GM19239 (cell line): ENCODE results near the gene KCTD1.
A peak's percentile ranks its signal among the peaks of the same experiment; 100 is the strongest.

Experiments used
- DNase-seq: peaks from one replicate; pipeline ENCODE4 v3.0.0; 2011; ENCODE audit warnings: low spot score; ENCODE audit not compliant: insufficient read length
- FAIRE-seq: peaks from 2 replicates; lab custom pipeline; 2011; peaks lifted over from hg19 to GRCh38; lab: Jason Lieb, UNC

Gene KCTD1

DNA sequence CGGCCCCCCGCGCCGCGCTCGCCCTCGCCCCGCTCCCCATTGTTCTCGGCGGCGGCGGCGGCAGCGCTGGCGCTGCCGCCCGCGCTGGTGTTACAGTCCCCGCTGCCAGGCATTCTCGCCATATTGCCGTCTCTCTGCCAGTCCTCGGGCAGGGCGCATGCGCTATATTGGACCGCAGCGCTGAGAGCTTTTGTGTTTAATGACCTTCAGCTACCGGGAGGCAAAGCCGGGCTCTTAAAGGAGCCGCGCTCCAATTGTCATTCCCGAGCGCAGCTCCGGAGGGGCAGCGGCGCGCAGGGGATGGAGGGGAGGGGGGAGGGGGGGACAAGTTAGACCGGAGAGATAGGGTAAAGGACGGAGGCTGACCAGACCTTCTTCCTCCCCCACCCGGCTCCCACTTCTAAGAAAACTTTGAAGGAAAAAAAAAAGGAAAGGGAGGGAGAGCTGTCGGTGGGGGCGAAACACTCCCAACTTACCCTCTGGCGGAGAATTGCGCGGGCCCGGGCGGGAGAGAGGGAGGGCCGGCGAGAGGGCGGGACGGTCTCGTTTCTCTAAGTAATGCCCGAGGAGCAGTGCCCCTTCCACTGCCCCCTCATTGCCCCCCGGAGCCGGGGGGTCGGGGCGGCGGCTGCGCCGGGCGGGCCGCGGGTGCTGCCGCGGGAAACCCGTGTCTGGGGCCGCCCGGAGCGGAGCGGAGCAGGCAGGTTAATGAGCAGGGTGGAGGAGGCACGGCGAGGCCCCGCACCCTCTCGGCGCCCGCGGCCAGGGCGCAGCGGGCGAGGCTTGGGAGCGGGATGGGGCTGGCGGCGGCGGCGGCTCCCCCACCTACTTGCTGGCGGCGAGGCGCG, at the start of gene KCTD1:
TSS of gene KCTD1 (minus strand) at position 139 of the 848 bp plus-strand sequence. CDS start at position 122, 17 bp downstream.
- DNase-seq (peak; percentile 95), FAIRE-seq (peak; percentile 75)

GRCh38 chr18:26593365-26594320, 45.3 kb upstream of the KCTD1 start:
- no peak for FAIRE-seq
- DNase-seq: no peak

DNA sequence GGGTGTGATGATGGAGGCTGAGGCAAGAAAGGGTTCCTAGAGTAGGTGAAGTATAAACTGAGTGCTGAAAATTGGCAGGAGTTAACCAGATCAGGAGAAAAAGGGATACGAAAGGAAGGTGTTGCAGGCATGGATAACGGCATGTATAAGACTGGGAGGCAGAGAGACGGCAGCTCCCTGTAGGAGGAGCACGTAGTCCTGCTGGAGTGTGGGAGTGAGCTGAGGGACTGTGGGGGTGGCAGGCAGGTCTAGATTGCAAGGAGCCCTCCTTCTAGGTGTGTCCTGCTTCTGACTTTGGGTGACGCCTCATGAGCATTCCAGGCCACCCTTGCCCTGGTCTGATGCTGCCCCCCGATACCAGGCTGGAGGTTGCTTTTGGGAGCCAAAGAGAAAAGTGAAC, 36.4 kb upstream of the KCTD1 start:
- DNase-seq: no peak
- no peak for FAIRE-seq

- FAIRE-seq (no peak), DNase-seq (no peak)
Observed at GRCh38 chr18:26579941-26580618, 31.7 kb upstream of the KCTD1 start.

DNA sequence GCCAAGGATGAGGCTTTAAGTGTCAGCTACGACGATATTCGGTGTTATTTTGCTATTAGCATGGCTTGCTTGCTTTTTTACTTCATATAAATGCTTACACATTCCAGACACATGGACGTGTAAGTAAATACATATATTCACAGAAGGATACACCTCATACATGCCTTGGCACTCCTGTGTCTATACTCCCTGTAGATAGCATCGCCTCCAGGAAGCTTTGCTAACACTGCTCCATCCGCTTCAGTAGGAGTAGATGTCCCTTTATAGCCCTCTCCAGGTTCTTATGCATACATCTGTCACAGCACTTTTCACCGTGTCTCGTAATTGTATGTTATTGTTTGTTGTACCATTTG, 27.5 kb upstream of the KCTD1 start:
- no peak for DNase-seq
- no peak for FAIRE-seq

- FAIRE-seq (no peak), DNase-seq (no peak)
Observed at GRCh38 chr18:26574958-26575864, 26.9 kb upstream of the KCTD1 start.

DNA sequence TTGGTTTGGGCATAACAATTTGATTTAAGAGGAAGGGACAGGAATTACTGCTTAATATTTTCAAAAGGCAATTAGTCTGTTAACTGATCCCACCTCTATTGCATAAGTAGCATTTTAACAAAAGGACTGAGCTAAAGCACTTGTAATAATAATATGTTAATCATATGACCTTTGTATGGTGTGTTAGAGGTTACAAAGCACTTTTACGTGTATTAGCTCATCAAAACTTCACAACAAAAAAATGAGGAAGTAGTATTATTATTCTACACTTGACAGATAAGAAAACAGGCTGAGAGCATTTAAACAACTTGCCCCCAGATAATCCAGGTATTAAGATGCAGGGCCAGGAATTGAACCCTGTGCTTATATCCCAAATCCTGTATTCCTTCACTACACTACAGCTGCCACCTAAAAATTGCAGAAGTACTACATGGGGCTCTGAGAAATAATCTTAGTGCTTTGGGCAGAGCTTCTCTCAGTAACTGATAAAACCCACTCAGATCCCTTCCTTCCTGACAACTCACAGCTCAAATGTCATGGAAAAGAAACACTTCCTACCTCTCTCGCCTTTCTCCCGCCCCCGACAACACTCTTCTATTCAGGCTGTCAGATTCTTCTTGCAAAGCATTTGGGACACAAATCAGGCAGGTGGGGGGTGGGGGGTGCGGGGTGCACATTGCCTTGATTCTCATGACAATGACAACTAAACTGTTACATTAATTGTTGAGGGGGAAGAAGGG, 20.7 kb upstream of the KCTD1 start:
- DNase-seq: no peak
- no peak for FAIRE-seq

DNA sequence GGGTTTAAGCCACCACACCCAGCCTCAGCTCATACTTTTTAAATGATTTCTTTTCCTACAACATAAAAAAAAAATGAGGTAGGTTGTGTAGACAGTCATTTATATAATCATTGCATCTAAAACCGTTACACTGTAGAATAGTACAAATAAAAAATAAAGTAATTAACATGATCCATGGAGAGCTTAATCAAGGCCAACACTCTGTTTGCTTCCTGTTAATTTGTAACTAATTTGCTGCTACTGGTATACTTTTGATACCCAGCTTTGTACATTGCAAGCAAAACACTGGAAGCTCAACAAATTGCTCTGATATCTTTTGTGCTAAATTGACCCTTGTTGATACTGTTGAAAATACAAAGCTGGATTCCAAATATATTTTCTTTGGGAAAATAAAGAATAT, 20.2 kb upstream of the KCTD1 start:
- DNase-seq: no peak
- no peak for FAIRE-seq

DNA sequence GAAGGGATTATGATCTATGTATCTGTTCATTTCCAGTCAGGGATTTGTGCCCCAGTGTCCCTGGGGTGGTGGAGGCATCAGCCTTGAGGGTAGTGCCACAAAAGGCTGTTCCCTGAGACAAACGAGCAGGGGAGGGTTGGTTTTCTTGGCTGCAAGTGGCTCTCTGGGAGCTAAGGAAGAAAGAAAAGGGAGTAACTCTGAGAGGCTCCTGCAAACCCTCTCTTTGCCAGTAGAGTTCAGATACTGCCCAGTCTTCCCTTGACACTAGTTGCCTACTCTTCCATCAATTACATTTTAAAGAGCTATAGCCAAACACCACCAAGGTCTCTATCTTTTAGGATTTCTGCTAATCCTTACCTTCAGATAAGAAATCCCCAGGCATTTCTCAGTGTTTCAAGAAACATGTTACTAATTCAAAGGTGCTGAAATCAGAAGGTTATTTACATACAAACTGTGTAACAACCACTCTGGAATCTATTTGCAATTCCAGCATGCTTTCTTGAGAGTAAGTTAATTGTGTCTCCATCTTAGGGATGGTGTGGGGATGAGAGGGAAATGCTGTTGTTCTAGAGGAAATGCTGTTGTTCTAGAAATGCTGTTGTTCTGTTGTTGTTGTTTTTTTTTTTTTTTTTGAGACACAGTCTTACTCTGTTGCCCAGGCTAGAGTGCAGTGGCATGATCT, 18.7 kb upstream of the KCTD1 start:
- FAIRE-seq (no peak), DNase-seq (no peak)

DNA sequence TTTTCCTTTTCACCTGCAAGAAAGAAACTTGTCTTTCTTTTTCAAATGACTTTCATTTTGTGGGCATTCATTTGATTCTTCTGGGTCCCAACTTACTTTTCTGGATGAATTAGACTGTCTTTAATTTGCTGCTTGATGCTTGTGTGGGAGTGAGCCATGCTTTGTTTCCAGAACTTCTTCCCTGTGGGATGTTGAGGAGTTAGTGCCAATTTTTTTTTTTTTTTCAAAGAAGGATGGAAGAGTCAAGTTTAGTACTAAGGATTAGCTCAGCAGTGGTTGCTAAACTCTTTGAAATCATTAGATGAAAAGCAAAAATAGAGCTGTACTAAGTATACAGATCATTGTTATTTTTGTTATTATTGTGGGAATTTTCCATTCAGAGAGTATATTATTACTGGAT, 17.2 kb upstream of the KCTD1 start:
- no peak for DNase-seq
- FAIRE-seq: no peak

DNA sequence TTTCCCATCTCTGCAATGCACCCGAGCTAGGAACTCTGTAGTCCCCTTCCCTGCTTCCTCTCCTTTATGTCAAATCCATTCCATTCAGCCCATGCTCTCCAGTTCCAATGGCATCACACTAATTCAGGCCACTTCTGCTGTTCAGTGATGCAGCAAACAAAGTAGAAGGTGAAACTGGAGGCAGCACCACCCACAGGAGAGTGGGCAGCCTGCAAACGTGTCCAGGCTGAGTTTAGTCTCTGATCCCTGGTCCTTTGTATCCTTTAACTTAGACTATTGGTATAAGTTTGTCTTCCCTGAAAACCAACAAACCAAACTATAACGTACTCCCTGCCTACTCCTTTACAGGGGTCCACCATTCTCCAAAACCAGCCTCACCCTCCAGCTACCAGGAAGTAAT, 14.7 kb upstream of the KCTD1 start:
- DNase-seq: no peak
- FAIRE-seq: no peak

DNA sequence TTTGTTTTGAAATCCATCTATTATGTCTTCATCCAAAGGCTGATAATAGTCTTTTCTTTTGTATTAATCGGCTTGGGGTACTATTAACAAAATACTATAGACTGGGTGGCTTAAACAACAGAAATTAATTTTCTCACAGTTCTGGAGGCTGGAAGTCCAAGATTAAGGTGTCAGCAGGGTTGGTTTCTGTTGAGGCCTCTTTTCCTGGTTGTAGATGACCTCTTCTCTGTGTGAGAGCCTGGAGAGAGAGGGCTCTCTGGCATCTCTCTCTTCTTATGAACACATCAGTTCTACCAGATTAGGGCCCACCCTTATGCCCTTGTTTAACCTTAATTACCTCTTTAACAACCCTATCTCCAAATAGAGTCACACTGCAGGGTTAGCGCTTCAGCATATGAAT, 14.2 kb upstream of the KCTD1 start:
- DNase-seq (no peak), FAIRE-seq (no peak)

DNA sequence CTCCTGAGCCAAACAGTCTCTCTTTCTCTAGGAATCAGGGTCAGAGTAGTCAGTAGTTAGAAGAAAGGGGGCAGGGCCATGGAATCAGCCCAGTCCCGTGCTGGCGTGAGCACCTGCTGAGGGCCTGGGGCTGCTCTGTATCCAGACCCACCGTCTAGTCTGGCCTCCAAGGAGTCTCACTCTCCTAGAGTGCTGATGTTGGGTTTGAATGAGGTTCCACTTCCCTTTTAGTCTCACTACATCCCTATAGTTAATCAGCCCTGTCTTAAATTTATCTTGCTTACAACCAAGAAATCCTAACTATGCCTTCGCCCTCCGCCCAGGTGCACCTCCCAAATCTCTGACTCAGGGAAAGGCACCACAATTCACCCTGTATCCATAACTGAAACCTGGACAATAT, 13.4 kb upstream of the KCTD1 start:
- no peak for FAIRE-seq

DNA sequence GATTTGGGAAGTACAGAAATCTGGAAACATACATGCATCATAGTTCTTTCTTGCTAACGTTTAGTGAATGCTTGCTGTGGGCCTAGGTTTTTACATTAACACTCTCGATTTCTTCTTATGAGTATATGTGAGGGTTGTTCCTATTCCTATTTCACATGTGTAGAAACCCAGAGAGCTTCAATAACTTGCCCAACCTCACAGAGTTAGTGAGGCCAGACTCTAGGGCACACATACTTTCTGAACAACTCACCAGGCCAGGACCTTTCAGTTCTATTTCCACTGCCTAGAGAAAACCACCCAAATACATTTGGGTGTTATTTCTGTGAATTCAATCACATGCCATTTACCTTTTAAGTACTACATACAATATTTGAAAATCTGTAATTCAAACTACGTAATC, 8.2 kb upstream of the KCTD1 start:
- FAIRE-seq: peak; percentile 39

More for the DNA sequence above, 13.4 kb upstream of the KCTD1 start:
- DNase-seq: no peak

DNA sequence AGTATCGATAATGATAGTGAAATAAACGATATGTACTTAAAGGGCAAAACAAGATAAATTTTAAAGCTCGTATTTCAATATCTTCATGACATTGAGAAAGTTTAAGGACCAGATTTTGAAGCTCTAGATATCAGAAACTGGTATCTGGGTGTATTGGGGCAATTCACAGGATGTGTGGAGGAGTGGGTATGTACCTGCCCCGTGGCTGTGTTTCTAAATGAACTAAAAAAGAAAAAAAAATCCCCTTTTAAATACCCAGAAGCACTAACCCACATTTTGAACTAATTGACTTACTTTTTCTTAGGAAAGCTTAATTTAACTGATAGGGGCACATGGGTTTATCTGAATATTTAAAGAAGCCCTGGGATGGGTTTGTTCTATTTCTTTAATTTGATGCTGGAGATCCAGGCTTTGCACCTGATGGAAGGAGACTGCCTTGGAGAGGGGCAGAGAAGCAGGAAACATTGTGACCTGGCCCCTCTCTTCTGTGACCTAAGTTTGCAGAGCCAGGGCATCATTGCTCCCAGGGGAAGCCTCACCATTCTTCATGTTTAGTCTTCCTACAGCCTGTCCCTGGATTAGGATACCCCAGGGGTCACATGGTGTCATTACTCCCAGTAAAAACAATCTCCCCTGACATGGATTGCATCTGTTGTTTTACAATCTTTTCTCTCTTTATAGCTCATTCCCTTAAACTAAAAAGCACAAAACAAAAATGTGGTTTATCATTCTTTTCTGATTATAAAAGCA, 7.6 kb upstream of the KCTD1 start:
- FAIRE-seq (no peak), DNase-seq (no peak)

More for the DNA sequence above, 8.2 kb upstream of the KCTD1 start:
- DNase-seq: no peak

DNA sequence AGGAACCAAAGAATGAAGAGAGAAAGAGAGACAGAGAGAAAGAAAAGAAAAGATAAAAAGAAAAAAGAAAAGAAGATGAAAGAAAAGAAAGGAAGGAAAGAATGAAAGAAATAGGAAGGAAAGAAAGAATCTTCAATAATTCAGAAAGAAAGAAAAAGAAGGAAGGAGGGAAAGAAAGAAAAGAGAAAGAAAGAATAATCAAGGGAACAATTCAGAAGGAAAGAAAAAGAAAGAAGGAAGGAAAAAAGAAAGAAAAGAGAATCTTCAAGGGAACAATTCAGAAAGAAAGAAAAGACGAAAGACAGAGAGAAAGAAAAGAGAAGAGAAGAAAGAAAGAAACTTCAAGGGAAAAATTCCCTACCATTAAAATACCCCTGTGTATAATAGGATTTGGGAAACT, 5.6 kb upstream of the KCTD1 start:
- no peak for FAIRE-seq
- no peak for DNase-seq

DNA sequence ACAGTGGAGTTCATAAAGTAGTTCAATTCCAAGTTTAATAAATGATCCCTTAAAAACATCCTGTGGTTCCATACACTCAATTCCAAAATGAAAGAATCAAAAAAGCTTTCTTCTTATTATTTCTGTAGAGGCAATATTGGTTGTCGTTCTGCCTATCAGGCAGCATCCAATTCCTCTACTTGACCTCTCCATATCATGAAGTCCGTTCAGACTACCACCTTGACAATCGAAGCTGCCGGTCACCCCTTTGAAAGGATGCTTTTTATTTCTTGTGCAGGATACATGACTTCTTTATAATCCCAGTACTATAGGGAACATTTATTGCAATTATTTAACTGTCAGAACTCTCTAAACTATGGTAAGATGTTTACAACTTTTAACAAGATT, 3.3 kb upstream of the KCTD1 start:
- DNase-seq (no peak), FAIRE-seq (no peak)
